HG03025 (cell line): ENCODE measurements around the gene POU2AF1.
"Not testable (repeated sequence)": the region's sequence is repeated elsewhere in the genome, so short reads cannot be mapped to it uniquely, and the experiment has no call there.

Source experiments
- ATAC-seq: cut with Tn5 transposase; IDR thresholded peaks from one replicate; pipeline ENCODE4 v1.9.1; 2021; ENCODE audit warnings: mild to moderate bottlenecking, moderate library complexity; ENCODE audit not compliant: unreplicated experiment, low FRiP score

Gene POU2AF1

GRCh38 chr11:111326824-111327223, 52.3 kb downstream of the POU2AF1 start:
- ATAC-seq: no peak

- ATAC-seq: no peak
These were observed 53.8 kb downstream of the POU2AF1 start for GRCh38 chr11:111325259-111325658.

GRCh38 chr11:111324277-111324720, 54.8 kb downstream of the POU2AF1 start:
- ATAC-seq: no peak

- no peak for ATAC-seq
These were observed 56.5 kb downstream of the POU2AF1 start for GRCh38 chr11:111322534-111322933.

GRCh38 chr11:111320728-111321568, 58.1 kb downstream of the POU2AF1 start:
- no peak for ATAC-seq

GRCh38 chr11:111320199-111320598, 58.9 kb downstream of the POU2AF1 start:
- not testable (repeated sequence) for ATAC-seq

GRCh38 chr11:111319296-111319695, 59.8 kb downstream of the POU2AF1 start:
- ATAC-seq: no peak

- ATAC-seq: no peak
These were observed 67.0 kb downstream of the POU2AF1 start for GRCh38 chr11:111312076-111312475.

- ATAC-seq: no peak
These were observed 68.4 kb downstream of the POU2AF1 start for GRCh38 chr11:111310723-111311122.

GRCh38 chr11:111310088-111310487, 69.0 kb downstream of the POU2AF1 start:
- no peak for ATAC-seq

- no peak for ATAC-seq
These were observed 69.7 kb downstream of the POU2AF1 start for GRCh38 chr11:111309215-111309915.

GRCh38 chr11:111308140-111308539, 70.9 kb downstream of the POU2AF1 start:
- ATAC-seq: no peak

GRCh38 chr11:111307472-111308108, 71.5 kb downstream of the POU2AF1 start:
- no peak for ATAC-seq

GRCh38 chr11:111306321-111306720, 72.8 kb downstream of the POU2AF1 start:
- ATAC-seq: no peak

GRCh38 chr11:111305876-111306275, 73.2 kb downstream of the POU2AF1 start:
- ATAC-seq: no peak

GRCh38 chr11:111305162-111305802, 73.8 kb downstream of the POU2AF1 start:
- ATAC-seq: no peak

- no peak for ATAC-seq
These were observed 75.6 kb downstream of the POU2AF1 start for GRCh38 chr11:111303461-111303860.

- no peak for ATAC-seq
These were observed 76.8 kb downstream of the POU2AF1 start for GRCh38 chr11:111302298-111302697.
